Activated CD4-positive, alpha-beta memory T cell treated with anti-CD3 and anti-CD28 coated beads, Interleukin-2, amount 10 ng/mL, durations not matched to agents 7 days and 5 days (primary cell): ENCODE measurements around the gene RERG. TPM values are rescaled to one million over a fixed set of nuclear protein-coding genes. Genes with fewer than 3 reads are reported as not detected.

ENCODE experiments used
- CTCF ChIA-PET: fragments of 350-600 bp; sonication (Branson Sonifier 250); formaldehyde crosslinking; loops from one replicate; lab custom pipeline; 2021; ENCODE audit warnings: antibody characterized with exemption, inconsistent platforms; lab: Charles Lee
- POLR2A ChIA-PET: fragments of 350-600 bp; sonication (Branson Sonifier 250); formaldehyde crosslinking; loops from one replicate; lab custom pipeline; 2021; ENCODE audit warnings: antibody characterized with exemption; lab: Charles Lee
- DNase-seq: peaks from one replicate; pipeline ENCODE4 v3.0.0-alpha.2; 2020
- H3K27ac Mint-ChIP-seq: one replicate; pipeline ENCODE4 v1.8.0; 2021; ENCODE audit warnings: mild to moderate bottlenecking, mixed read lengths
- H3K27me3 Mint-ChIP-seq: one replicate; pipeline ENCODE4 v1.8.0; 2021; ENCODE audit warnings: mixed read lengths
- H3K36me3 Mint-ChIP-seq: one replicate; pipeline ENCODE4 v1.8.0; 2021; ENCODE audit warnings: low read depth, mixed read lengths
- H3K4me1 Mint-ChIP-seq: one replicate; pipeline ENCODE4 v1.8.0; 2021; ENCODE audit warnings: mixed read lengths
- H3K4me3 Mint-ChIP-seq: one replicate; pipeline ENCODE4 v1.8.0; 2021; ENCODE audit warnings: mild to moderate bottlenecking, mixed read lengths
- H3K9me3 Mint-ChIP-seq: one replicate; pipeline ENCODE4 v1.8.0; 2021; ENCODE audit warnings: mixed read lengths
- total RNA-seq, 2 experiments: library from RNA; stranded (reverse); gene quantifications; one replicate each; pipeline ENCODE4 v1.2.3, GENCODE V29; 2021

RERG gene
- total RNA-seq, 2 experiments from 2014 or later: not detected

DNA sequence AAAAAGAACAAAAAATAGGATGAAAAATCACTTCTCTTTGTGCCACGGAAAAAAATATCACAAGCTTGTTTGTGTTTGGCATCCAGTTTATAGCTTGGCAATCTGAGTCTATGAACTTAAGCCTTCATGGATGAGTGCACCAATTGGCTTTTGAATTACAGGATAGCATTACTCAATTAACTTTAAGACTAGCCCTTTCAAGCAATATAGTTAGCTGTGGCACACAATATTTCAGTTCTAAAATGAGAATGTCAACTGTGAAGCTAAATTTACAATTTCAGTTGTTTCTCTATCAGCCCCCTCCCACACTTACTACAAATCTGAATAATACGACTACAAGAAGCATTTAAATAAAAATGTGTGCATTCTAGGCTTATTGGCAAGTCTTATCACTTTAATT lies 8.3 kb downstream of the RERG start:
- Mint-ChIP-seq H3K27me3 (peaks cover 18% of the 10 kb centered on the region), H3K27ac (no peak overlapping the region), H3K4me3 (no peak overlapping the region), H3K36me3 (no peaks in the 10 kb centered on the region), H3K9me3 (no peaks in the 10 kb centered on the region), H3K4me1 (no peaks in the 10 kb centered on the region)
- ChIA-PET CTCF (interaction anchor here (0.6 to 1.6 kb wide), 3 partner anchors 8 to 703 kb away, joined by 3 to 9 read pairs (median 4); partner anchors contain the start of gene RERG), POLR2A (interaction anchor here (1.1 kb wide), 1 partner anchor 15 kb away, joined by 4 read pairs; no protein-coding TSS in a partner anchor)
- DNase-seq: no peak

DNA sequence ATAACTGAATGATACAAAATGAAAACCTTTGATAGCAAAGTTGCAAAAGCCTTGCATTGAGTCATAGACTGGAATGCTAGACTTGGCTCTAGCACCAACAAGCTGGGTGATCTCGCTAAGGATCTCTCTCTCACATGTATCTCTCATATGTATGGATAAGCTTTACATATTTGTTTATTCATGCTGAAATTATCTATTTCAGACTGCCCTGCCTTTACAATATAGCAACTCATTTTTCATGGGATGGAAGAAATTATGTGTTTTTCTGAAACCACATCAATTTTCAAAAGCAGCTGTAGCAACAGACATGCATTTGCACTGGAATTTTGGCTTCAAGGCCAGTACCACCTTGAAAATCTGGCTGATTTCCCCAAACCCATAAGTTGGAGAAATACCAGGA lies 11.4 kb downstream of the RERG start:
- no peak for DNase-seq
- H3K27me3 Mint-ChIP-seq: peaks cover 8% of the 10 kb centered on the region
- no peaks in the 10 kb centered on the region for H3K9me3 Mint-ChIP-seq
- no peaks in the 10 kb centered on the region for H3K4me1 Mint-ChIP-seq
- H3K27ac Mint-ChIP-seq: no peak overlapping the region
- no peak overlapping the region for H3K4me3 Mint-ChIP-seq
- ChIA-PET POLR2A (no interaction called here), CTCF (interaction anchor here (1.0 to 2.1 kb wide), 2 partner anchors 11 to 121 kb away, joined by 3 to 12 read pairs; partner anchors contain the start of gene RERG)
- H3K36me3 Mint-ChIP-seq: no peaks in the 10 kb centered on the region

DNA sequence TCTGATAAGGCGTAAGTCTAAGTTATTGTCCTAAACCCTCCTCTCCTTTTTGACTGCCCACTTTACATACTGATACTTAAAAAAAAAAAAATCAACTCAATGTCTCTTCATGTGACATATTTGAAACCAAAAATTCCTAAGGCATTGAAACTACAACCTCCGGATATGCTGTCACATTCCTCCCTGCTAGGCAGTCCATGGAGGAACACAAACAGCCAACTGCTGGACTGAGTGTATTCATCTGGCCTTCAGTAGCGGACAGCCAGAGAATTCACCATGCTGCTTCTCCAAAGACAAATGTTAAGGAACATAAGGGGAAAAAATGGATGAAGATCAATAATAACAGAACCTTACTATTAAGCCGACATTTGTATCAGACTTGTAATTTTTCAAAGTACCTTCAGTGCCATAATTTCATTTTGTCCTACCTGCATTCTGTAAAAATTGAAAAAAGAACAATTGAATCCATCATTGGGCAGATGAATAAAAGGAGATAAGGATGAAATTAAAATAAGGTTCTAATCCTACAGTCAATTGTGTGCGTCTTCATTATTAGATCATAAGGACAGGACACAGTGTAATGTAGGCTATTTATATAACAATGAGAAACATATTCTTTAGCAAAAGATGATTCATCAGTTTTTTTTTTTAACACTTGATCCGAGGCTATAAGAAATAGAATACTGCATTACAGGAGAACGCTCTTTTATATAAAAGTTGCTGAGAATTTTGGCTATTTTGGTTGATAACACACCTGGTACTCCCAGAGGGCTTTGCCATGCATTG lies 12.2 kb downstream of the RERG start:
- CTCF ChIA-PET: interaction anchor here (2.1 kb wide), 1 partner anchor 12 kb away, joined by 12 read pairs; the partner anchor contains the start of gene RERG
- peaks cover 8% of the 10 kb centered on the region for H3K27me3 Mint-ChIP-seq
- POLR2A ChIA-PET: no interaction called here
- H3K4me3 Mint-ChIP-seq: no peak overlapping the region
- no peaks in the 10 kb centered on the region for H3K36me3 Mint-ChIP-seq
- H3K9me3 Mint-ChIP-seq: no peaks in the 10 kb centered on the region
- no peak for DNase-seq
- H3K27ac Mint-ChIP-seq: no peak overlapping the region
- H3K4me1 Mint-ChIP-seq: no peaks in the 10 kb centered on the region

DNA sequence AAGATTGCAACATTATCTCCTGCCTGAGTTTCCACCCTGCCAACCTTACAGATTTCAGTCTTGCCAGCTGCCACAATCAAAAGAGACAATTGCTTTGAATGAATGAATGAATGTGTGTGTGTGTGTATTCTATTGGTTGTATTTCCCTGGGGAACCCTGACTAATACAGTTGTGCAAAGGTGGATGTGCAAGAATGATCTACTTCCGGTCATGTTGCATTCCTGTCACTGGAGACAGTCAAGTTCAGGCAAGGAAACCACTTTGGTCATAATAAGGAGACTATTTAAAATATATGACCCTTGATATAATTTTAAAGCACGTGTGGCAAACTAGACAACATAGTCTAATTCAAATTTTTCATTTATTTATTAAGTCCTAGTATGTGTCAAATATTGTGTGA lies 13.1 kb downstream of the RERG start:
- Mint-ChIP-seq H3K36me3 (no peaks in the 10 kb centered on the region), H3K27ac (no peak overlapping the region), H3K4me1 (no peaks in the 10 kb centered on the region), H3K27me3 (peaks cover 12% of the 10 kb centered on the region), H3K4me3 (no peak overlapping the region), H3K9me3 (no peaks in the 10 kb centered on the region)
- no peak for DNase-seq
- CTCF ChIA-PET: interaction anchor here (0.6 kb wide), 1 partner anchor 357 kb away, joined by 4 read pairs; no protein-coding TSS in a partner anchor
- POLR2A ChIA-PET: no interaction called here

DNA sequence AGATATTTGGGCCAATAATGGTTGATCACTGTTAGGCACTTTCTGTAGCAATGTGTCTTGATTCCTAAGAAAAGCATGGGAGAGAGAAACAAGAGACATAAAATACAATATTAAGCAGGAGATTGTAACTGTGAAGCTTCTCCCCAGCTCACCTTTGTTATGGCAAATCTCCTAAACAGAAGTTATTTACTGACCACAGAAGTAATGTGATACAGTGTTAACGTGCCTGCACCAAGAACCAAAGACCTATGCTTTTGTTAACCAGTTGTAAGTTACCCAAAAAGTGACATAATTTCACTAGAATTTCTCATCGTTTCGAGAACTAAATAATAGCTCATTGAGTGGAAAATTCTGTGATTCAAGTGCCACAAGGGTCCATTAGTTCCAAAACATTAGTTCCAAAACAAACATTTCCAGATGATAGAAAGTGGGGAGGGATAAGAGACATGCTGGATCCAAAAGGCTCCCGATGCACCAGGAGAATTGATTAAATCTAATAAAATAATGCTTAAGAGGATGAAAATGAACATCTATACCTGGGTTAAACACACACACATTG lies 14.3 kb downstream of the RERG start:
- Mint-ChIP-seq H3K27ac (no peak overlapping the region), H3K27me3 (peaks cover 15% of the 10 kb centered on the region), H3K9me3 (no peaks in the 10 kb centered on the region), H3K4me3 (no peak overlapping the region), H3K36me3 (no peaks in the 10 kb centered on the region), H3K4me1 (no peaks in the 10 kb centered on the region)
- ChIA-PET POLR2A (interaction anchor here (0.8 kb wide), 1 partner anchor 84 kb away, joined by 3 read pairs; no protein-coding TSS in a partner anchor), CTCF (no interaction called here)
- no peak for DNase-seq

DNA sequence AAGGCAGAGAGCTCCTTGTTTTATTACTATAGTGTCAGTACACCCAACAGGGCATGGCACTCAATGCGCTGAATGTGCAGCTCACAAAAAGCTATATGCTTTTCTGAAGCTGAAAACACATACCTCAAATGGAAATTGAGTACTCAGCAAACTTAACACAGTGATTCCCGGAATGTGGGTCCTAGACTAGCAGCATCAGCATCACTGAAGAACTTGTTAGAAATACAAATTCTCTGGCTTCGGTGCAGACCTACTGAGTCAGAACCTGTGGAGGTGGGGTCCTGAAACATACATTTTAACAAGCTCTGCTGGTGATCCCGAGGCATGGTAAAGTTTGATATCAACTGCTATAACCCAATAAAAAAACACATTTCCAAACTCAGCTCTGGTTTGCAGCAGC lies 14.9 kb downstream of the RERG start:
- no peak overlapping the region for H3K27ac Mint-ChIP-seq
- peaks cover 14% of the 10 kb centered on the region for H3K27me3 Mint-ChIP-seq
- H3K36me3 Mint-ChIP-seq: no peaks in the 10 kb centered on the region
- H3K4me1 Mint-ChIP-seq: no peaks in the 10 kb centered on the region
- no peak for DNase-seq
- no peaks in the 10 kb centered on the region for H3K9me3 Mint-ChIP-seq
- ChIA-PET POLR2A (interaction anchor here (0.8 kb wide), 1 partner anchor 83 kb away, joined by 3 read pairs; no protein-coding TSS in a partner anchor), CTCF (no interaction called here)
- H3K4me3 Mint-ChIP-seq: no peak overlapping the region

DNA sequence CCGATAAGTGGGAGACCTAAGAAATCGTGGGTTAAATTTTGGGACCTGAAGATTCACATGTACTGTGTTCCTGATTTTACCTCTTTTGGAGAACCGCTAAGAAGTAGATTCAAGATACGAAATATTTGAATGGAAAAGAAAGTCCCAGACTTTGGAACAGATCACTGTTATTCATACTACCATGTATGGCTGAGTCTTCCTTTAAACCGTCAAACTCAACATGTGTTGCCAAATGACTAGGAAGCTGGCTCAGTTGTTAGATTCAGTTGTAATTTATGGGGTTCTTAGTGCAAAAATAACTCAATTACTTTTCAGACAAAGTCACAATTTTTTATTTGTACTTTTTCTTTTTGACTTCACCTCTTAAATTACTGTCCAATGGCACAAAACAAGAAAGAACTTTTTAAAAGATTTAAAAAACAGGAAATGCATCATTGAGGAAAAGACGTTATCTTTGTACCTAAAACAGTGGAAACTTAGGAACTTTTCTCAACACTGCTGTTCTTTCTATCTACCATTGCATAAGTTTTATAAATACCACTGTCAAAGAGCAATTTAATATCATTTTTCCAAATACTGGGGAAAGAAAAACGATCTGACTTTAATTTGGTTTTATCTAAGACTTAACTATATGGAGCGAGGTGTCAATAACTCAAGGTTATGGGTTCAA lies 15.7 kb downstream of the RERG start:
- H3K4me3 Mint-ChIP-seq: no peak overlapping the region
- H3K27ac Mint-ChIP-seq: no peak overlapping the region
- CTCF ChIA-PET: interaction anchor here (1.6 kb wide), 1 partner anchor 16 kb away, joined by 4 read pairs; the partner anchor contains the start of gene RERG
- POLR2A ChIA-PET: no interaction called here
- no peaks in the 10 kb centered on the region for H3K9me3 Mint-ChIP-seq
- no peaks in the 10 kb centered on the region for H3K36me3 Mint-ChIP-seq
- no peaks in the 10 kb centered on the region for H3K4me1 Mint-ChIP-seq
- DNase-seq: no peak
- peaks cover 10% of the 10 kb centered on the region for H3K27me3 Mint-ChIP-seq

DNA sequence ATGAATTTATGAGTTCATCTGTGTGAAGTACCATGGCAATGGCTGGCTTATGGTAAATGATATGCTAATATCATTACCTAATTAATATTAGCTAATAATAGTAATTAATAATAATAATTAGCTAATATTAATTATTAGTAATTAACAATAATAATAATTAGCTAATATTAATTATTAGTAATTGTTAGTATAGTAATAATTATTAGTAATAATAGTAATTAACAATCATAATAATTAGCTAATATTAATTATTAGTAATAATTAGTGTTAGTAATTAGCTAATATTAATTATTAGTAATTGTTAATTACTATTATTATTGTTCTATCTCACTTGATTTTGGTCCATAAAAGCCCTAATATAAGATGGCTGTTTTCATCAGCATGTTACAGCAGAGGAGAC lies 19.8 kb downstream of the RERG start:
- CTCF ChIA-PET: no interaction called here
- POLR2A ChIA-PET: no interaction called here
- no peaks in the 10 kb centered on the region for H3K4me1 Mint-ChIP-seq
- no peak overlapping the region for H3K27ac Mint-ChIP-seq
- no peak overlapping the region for H3K4me3 Mint-ChIP-seq
- H3K27me3 Mint-ChIP-seq: peaks cover 7% of the 10 kb centered on the region
- no peaks in the 10 kb centered on the region for H3K9me3 Mint-ChIP-seq
- no peaks in the 10 kb centered on the region for H3K36me3 Mint-ChIP-seq
- no peak for DNase-seq

DNA sequence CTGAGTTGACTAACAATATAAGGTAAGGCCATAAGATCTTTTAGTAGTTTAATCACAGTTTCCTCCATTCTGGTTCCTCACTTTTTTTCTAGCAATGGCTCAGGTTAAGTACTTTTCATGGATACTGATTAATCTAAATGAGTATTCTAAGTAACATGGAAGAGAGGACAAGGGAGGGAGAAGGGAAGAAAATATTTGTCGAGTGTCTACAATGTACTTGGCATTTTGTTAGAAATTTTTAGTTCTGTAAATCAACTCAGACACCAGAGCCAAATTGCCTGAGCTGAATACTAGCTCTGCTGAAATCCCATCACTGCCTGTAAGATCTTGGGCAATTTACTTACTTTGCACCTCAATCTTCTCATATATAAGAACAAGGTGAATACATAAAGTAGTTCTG lies 20.2 kb downstream of the RERG start:
- Mint-ChIP-seq H3K36me3 (no peaks in the 10 kb centered on the region), H3K27ac (no peak overlapping the region), H3K4me1 (no peaks in the 10 kb centered on the region), H3K4me3 (no peak overlapping the region), H3K9me3 (no peaks in the 10 kb centered on the region), H3K27me3 (peaks cover 7% of the 10 kb centered on the region)
- ChIA-PET CTCF (interaction anchor here (0.6 kb wide), 1 partner anchor 67 kb away, joined by 3 read pairs; no protein-coding TSS in a partner anchor), POLR2A (no interaction called here)
- DNase-seq: no peak

DNA sequence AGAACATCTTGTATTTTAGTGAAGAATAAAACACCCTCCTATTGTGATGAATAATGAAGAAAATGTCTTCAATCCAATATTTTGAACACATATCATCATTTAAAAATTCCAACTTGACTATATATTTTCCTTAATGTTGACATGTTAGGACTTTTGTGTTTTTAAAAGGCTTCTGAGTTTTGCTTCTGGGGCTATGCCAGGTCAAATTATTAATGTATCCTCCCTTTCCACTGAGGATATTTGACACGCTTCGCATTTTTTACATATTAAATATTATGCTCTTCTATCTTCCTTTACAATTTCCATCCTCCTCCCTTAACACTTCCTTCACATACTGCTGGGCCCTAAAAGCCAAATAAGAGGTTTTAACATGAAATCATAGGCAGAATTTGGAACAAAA lies 20.6 kb downstream of the RERG start:
- Mint-ChIP-seq H3K4me1 (no peaks in the 10 kb centered on the region), H3K9me3 (no peaks in the 10 kb centered on the region), H3K4me3 (no peak overlapping the region), H3K27ac (no peak overlapping the region), H3K27me3 (peaks cover 7% of the 10 kb centered on the region), H3K36me3 (no peaks in the 10 kb centered on the region)
- ChIA-PET CTCF (interaction anchor here (0.6 to 1.4 kb wide), 2 partner anchors 20 to 67 kb away, joined by 3 to 4 read pairs; partner anchors contain the start of gene RERG), POLR2A (no interaction called here)
- DNase-seq: no peak

DNA sequence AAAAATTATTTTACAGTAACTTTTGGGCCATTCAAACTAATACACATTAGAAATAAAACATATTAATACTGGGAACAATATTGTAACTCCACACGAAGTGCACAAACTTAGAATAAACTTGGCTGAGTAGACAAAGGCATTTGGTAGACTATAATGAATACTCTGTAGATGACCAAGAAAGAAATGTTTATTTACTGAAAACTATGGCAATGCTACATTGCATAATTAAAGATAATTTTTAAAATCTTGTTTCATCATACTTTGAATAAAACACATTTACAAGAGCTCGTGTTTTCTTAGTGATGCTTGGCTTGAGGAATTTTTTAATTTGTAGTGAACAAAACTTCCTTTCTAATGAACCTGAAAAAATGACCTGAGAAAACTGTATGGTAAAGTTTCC lies 21.3 kb downstream of the RERG start:
- CTCF ChIA-PET: interaction anchor here (1.4 kb wide), 1 partner anchor 21 kb away, joined by 4 read pairs; the partner anchor contains the start of gene RERG
- H3K36me3 Mint-ChIP-seq: no peaks in the 10 kb centered on the region
- H3K27me3 Mint-ChIP-seq: peaks cover 7% of the 10 kb centered on the region

DNA sequence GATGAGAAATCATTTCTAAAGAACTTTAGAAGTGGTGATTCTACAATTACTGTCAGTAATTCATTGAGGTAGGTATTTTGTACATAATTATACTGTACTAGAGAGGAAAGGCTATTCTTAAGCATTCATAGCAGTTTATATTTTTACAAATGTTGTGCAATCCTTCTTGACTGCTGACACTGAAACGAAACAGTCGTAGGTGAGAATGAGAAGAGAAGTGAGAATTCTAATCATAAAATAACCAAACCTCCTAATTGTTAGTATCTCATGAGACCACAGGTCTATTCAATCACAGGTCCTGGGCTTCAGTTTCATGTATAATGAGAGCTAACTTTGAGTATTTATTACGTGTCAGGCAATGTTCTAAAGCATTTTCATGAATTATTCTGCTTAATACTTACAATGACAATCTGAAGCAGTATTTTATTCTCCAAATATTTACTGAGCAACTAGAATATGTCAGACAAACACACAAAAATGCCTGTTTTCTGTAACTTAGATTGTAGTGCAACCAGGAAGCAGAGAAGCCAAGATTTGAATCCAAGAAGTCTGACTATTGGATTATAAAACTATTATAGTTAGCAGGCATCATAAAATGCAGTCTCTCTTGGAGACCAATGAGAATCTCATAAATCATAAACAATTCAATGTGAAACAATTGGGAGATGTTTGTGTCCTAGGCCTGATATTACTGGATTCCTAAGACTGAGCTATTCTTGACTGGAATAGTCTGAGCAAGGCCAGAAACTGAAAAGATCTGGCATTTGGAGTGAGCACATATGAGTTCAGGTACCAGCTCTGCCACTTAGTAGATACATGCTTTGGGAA lies 24.3 kb downstream of the RERG start:
- DNase-seq: no peak
- Mint-ChIP-seq H3K27me3 (peaks cover 11% of the 10 kb centered on the region), H3K9me3 (no peaks in the 10 kb centered on the region), H3K4me1 (no peaks in the 10 kb centered on the region), H3K4me3 (no peak overlapping the region), H3K36me3 (no peaks in the 10 kb centered on the region), H3K27ac (no peak overlapping the region)
- ChIA-PET CTCF (interaction anchor here (1.6 kb wide), 1 partner anchor 24 kb away, joined by 3 read pairs; no protein-coding TSS in a partner anchor), POLR2A (no interaction called here)

More for the DNA sequence above, 21.3 kb downstream of the RERG start:
- Mint-ChIP-seq H3K9me3 (no peaks in the 10 kb centered on the region), H3K4me1 (no peaks in the 10 kb centered on the region), H3K4me3 (no peak overlapping the region), H3K27ac (no peak overlapping the region)
- no peak for DNase-seq
- POLR2A ChIA-PET: no interaction called here
